Measurements from ENCODE around the gene DTNB.
"Not testable (repeated sequence)": the region's sequence is repeated elsewhere in the genome, so short reads cannot be mapped to it uniquely, and the experiment has no call there.

Gene DTNB

GRCh38 chr2:25615386-25615785, 58.0 kb downstream of the DTNB start:
- no peak overlapping the region for H3K9ac ChIP-seq (ENCODE audit: low read depth in 1 of 2, low read length in 2 of 2)
- H3K36me3 ChIP-seq (ENCODE audit: control insufficient read depth in 2 of 2, insufficient read depth in 2 of 2, low read length in 2 of 2), result no peaks in the 10 kb centered on the region
- H3K9me3 ChIP-seq (ENCODE audit: control insufficient read depth in 2 of 2, low read length in 2 of 2), result no peaks in the 10 kb centered on the region
- H3K27ac ChIP-seq (ENCODE audit: low read depth in 2 of 2, low read length in 2 of 2), result no peak overlapping the region
- H3K4me3 ChIP-seq (ENCODE audit: low read length in 2 of 2), result no peak overlapping the region
- no peaks in the 10 kb centered on the region for H3K27me3 ChIP-seq (ENCODE audit: control insufficient read depth in 2 of 2, insufficient read depth in 2 of 2, low read length in 2 of 2)
- H3K4me1 ChIP-seq (ENCODE audit: control insufficient read depth in 2 of 2, insufficient read depth in 2 of 2, low read length in 2 of 2), result peaks cover 0 to 4% of the 10 kb centered on the region in 2 donors

GRCh38 chr2:25614711-25615110, 58.7 kb downstream of the DTNB start:
- no peak overlapping the region for H3K27ac ChIP-seq (ENCODE audit: low read depth in 2 of 2, low read length in 2 of 2)
- no peaks in the 10 kb centered on the region for H3K27me3 ChIP-seq (ENCODE audit: control insufficient read depth in 2 of 2, insufficient read depth in 2 of 2, low read length in 2 of 2)
- H3K4me3 ChIP-seq (ENCODE audit: low read length in 2 of 2), result no peak overlapping the region
- H3K9me3 ChIP-seq (ENCODE audit: control insufficient read depth in 2 of 2, low read length in 2 of 2), result no peaks in the 10 kb centered on the region
- no peak overlapping the region for H3K9ac ChIP-seq (ENCODE audit: low read depth in 1 of 2, low read length in 2 of 2)
- H3K36me3 ChIP-seq (ENCODE audit: control insufficient read depth in 2 of 2, insufficient read depth in 2 of 2, low read length in 2 of 2), result no peaks in the 10 kb centered on the region
- peaks cover 0 to 4% of the 10 kb centered on the region in 2 donors for H3K4me1 ChIP-seq (ENCODE audit: control insufficient read depth in 2 of 2, insufficient read depth in 2 of 2, low read length in 2 of 2)

- H3K9ac ChIP-seq (ENCODE audit: low read depth in 1 of 2, low read length in 2 of 2), result no peak overlapping the region
- H3K27me3 ChIP-seq (ENCODE audit: control insufficient read depth in 2 of 2, insufficient read depth in 2 of 2, low read length in 2 of 2), result no peaks in the 10 kb centered on the region
- no peak overlapping the region for H3K27ac ChIP-seq (ENCODE audit: low read depth in 2 of 2, low read length in 2 of 2)
- H3K36me3 ChIP-seq (ENCODE audit: control insufficient read depth in 2 of 2, insufficient read depth in 2 of 2, low read length in 2 of 2), result no peaks in the 10 kb centered on the region
- H3K9me3 ChIP-seq (ENCODE audit: control insufficient read depth in 2 of 2, low read length in 2 of 2), result no peaks in the 10 kb centered on the region
- no peaks in the 10 kb centered on the region for H3K4me1 ChIP-seq (ENCODE audit: control insufficient read depth in 2 of 2, insufficient read depth in 2 of 2, low read length in 2 of 2)
- H3K4me3 ChIP-seq (ENCODE audit: low read length in 2 of 2), result no peak overlapping the region
Observed at GRCh38 chr2:25608718-25609117, 64.7 kb downstream of the DTNB start.

- Histone ChIP-seq H3K27me3 (ENCODE audit: control insufficient read depth in 2 of 2, insufficient read depth in 2 of 2, low read length in 2 of 2) (no peaks in the 10 kb centered on the region), H3K4me3 (ENCODE audit: low read length in 2 of 2) (no peak overlapping the region), H3K4me1 (ENCODE audit: control insufficient read depth in 2 of 2, insufficient read depth in 2 of 2, low read length in 2 of 2) (no peaks in the 10 kb centered on the region), H3K36me3 (ENCODE audit: control insufficient read depth in 2 of 2, insufficient read depth in 2 of 2, low read length in 2 of 2) (no peaks in the 10 kb centered on the region), H3K9me3 (ENCODE audit: control insufficient read depth in 2 of 2, low read length in 2 of 2) (no peaks in the 10 kb centered on the region), H3K9ac (ENCODE audit: low read depth in 1 of 2, low read length in 2 of 2) (no peak overlapping the region), H3K27ac (ENCODE audit: low read depth in 2 of 2, low read length in 2 of 2) (no peak overlapping the region)
Observed at GRCh38 chr2:25606892-25607291, 66.5 kb downstream of the DTNB start.

- Histone ChIP-seq H3K36me3 (ENCODE audit: control insufficient read depth in 2 of 2, insufficient read depth in 2 of 2, low read length in 2 of 2) (no peaks in the 10 kb centered on the region), H3K9me3 (ENCODE audit: control insufficient read depth in 2 of 2, low read length in 2 of 2) (no peaks in the 10 kb centered on the region), H3K4me1 (ENCODE audit: control insufficient read depth in 2 of 2, insufficient read depth in 2 of 2, low read length in 2 of 2) (no peaks in the 10 kb centered on the region), H3K4me3 (ENCODE audit: low read length in 2 of 2) (no peak overlapping the region), H3K9ac (ENCODE audit: low read depth in 1 of 2, low read length in 2 of 2) (no peak overlapping the region), H3K27me3 (ENCODE audit: control insufficient read depth in 2 of 2, insufficient read depth in 2 of 2, low read length in 2 of 2) (no peaks in the 10 kb centered on the region), H3K27ac (ENCODE audit: low read depth in 2 of 2, low read length in 2 of 2) (no peak overlapping the region)
Observed at GRCh38 chr2:25602333-25602723, 71.0 kb downstream of the DTNB start.

- H3K9me3 ChIP-seq (ENCODE audit: control insufficient read depth in 2 of 2, low read length in 2 of 2); H3K36me3 ChIP-seq (ENCODE audit: control insufficient read depth in 2 of 2, insufficient read depth in 2 of 2, low read length in 2 of 2); H3K9ac ChIP-seq (ENCODE audit: low read depth in 1 of 2, low read length in 2 of 2); H3K27me3 ChIP-seq (ENCODE audit: control insufficient read depth in 2 of 2, insufficient read depth in 2 of 2, low read length in 2 of 2); H3K27ac ChIP-seq (ENCODE audit: low read depth in 2 of 2, low read length in 2 of 2); H3K4me1 ChIP-seq (ENCODE audit: control insufficient read depth in 2 of 2, insufficient read depth in 2 of 2, low read length in 2 of 2); H3K4me3 ChIP-seq (ENCODE audit: low read length in 2 of 2): not testable (repeated sequence)
Observed at GRCh38 chr2:25601711-25602332, 71.6 kb downstream of the DTNB start.

GRCh38 chr2:25598911-25599310, 74.5 kb downstream of the DTNB start:
- Histone ChIP-seq H3K27me3 (ENCODE audit: control insufficient read depth in 2 of 2, insufficient read depth in 2 of 2, low read length in 2 of 2) (no peaks in the 10 kb centered on the region), H3K9ac (ENCODE audit: low read depth in 1 of 2, low read length in 2 of 2) (no peak overlapping the region), H3K36me3 (ENCODE audit: control insufficient read depth in 2 of 2, insufficient read depth in 2 of 2, low read length in 2 of 2) (no peaks in the 10 kb centered on the region), H3K4me3 (ENCODE audit: low read length in 2 of 2) (no peak overlapping the region), H3K9me3 (ENCODE audit: control insufficient read depth in 2 of 2, low read length in 2 of 2) (no peaks in the 10 kb centered on the region), H3K4me1 (ENCODE audit: control insufficient read depth in 2 of 2, insufficient read depth in 2 of 2, low read length in 2 of 2) (no peaks in the 10 kb centered on the region), H3K27ac (ENCODE audit: low read depth in 2 of 2, low read length in 2 of 2) (no peak overlapping the region)

- Histone ChIP-seq H3K36me3 (ENCODE audit: control insufficient read depth in 2 of 2, insufficient read depth in 2 of 2, low read length in 2 of 2) (no peaks in the 10 kb centered on the region), H3K9me3 (ENCODE audit: control insufficient read depth in 2 of 2, low read length in 2 of 2) (no peaks in the 10 kb centered on the region), H3K27ac (ENCODE audit: low read depth in 2 of 2, low read length in 2 of 2) (no peak overlapping the region), H3K4me3 (ENCODE audit: low read length in 2 of 2) (no peak overlapping the region), H3K4me1 (ENCODE audit: control insufficient read depth in 2 of 2, insufficient read depth in 2 of 2, low read length in 2 of 2) (no peaks in the 10 kb centered on the region), H3K9ac (ENCODE audit: low read depth in 1 of 2, low read length in 2 of 2) (no peak overlapping the region), H3K27me3 (ENCODE audit: control insufficient read depth in 2 of 2, insufficient read depth in 2 of 2, low read length in 2 of 2) (no peaks in the 10 kb centered on the region)
Observed at GRCh38 chr2:25598332-25598731, 75.0 kb downstream of the DTNB start.

- no peak overlapping the region for H3K4me3 ChIP-seq (ENCODE audit: low read length in 2 of 2)
- H3K36me3 ChIP-seq (ENCODE audit: control insufficient read depth in 2 of 2, insufficient read depth in 2 of 2, low read length in 2 of 2), result no peaks in the 10 kb centered on the region
- H3K27ac ChIP-seq (ENCODE audit: low read depth in 2 of 2, low read length in 2 of 2), result no peak overlapping the region
- no peaks in the 10 kb centered on the region for H3K9me3 ChIP-seq (ENCODE audit: control insufficient read depth in 2 of 2, low read length in 2 of 2)
- no peaks in the 10 kb centered on the region for H3K4me1 ChIP-seq (ENCODE audit: control insufficient read depth in 2 of 2, insufficient read depth in 2 of 2, low read length in 2 of 2)
- H3K9ac ChIP-seq (ENCODE audit: low read depth in 1 of 2, low read length in 2 of 2), result no peak overlapping the region
- H3K27me3 ChIP-seq (ENCODE audit: control insufficient read depth in 2 of 2, insufficient read depth in 2 of 2, low read length in 2 of 2), result no peaks in the 10 kb centered on the region
Observed at GRCh38 chr2:25597881-25598280, 75.5 kb downstream of the DTNB start.

- Histone ChIP-seq H3K9me3 (ENCODE audit: control insufficient read depth in 2 of 2, low read length in 2 of 2) (no peaks in the 10 kb centered on the region), H3K27ac (ENCODE audit: low read depth in 2 of 2, low read length in 2 of 2) (no peak overlapping the region), H3K27me3 (ENCODE audit: control insufficient read depth in 2 of 2, insufficient read depth in 2 of 2, low read length in 2 of 2) (no peaks in the 10 kb centered on the region), H3K9ac (ENCODE audit: low read depth in 1 of 2, low read length in 2 of 2) (no peak overlapping the region), H3K4me3 (ENCODE audit: low read length in 2 of 2) (no peak overlapping the region), H3K36me3 (ENCODE audit: control insufficient read depth in 2 of 2, insufficient read depth in 2 of 2, low read length in 2 of 2) (no peaks in the 10 kb centered on the region), H3K4me1 (ENCODE audit: control insufficient read depth in 2 of 2, insufficient read depth in 2 of 2, low read length in 2 of 2) (no peaks in the 10 kb centered on the region)
Observed at GRCh38 chr2:25596516-25597244, 76.7 kb downstream of the DTNB start.
